Measurements from ENCODE around the gene ALDH3A1. TPM values are rescaled to one million over a fixed set of nuclear protein-coding genes. Genes with fewer than 3 reads are reported as not detected.

ALDH3A1 gene
- total RNA-seq, 3 donors from 2014 or later (not counting 1 experiment from before 2014, with no cell fraction given), result not detected

GRCh38 chr17:19720210-19720475 is 28.0 kb downstream of the ALDH3A1 start:
- Histone ChIP-seq H3K36me3 (ENCODE audit: control insufficient read depth, insufficient read depth, low read length) (no peaks in the 10 kb centered on the region), H3K4me1 (ENCODE audit: control insufficient read depth, insufficient read depth, low read length) (peaks cover 14% of the 10 kb centered on the region), H3K9me3 (ENCODE audit: control insufficient read depth, insufficient read depth, low read length) (no peaks in the 10 kb centered on the region), H3K27me3 (ENCODE audit: control insufficient read depth, insufficient read depth, low read length) (no peaks in the 10 kb centered on the region), H3K27ac (ENCODE audit: low read length) (no peak overlapping the region), H3K4me3 (ENCODE audit: low read length) (no peak overlapping the region)
- Mint-ChIP-seq H3K9me3 (no peaks in the 10 kb centered on the region), H3K27ac (no peak overlapping the region), H3K4me3 (no peak overlapping the region), H3K36me3 (no peaks in the 10 kb centered on the region), H3K27me3 (ENCODE audit: low read depth in 2 of 2) (no peaks in the 10 kb centered on the region), H3K4me1 (peaks cover 3 to 12% of the 10 kb centered on the region in 2 donors)
- no peak for TF ChIP-seq CTCF (IDR thresholded peaks at IDR 0.05)
- WGBS (ENCODE audit: insufficient coverage), result 81% methylated on average over 5 of the region's 5 CpGs
- intact Hi-C loops (cut with micrococcal nuclease), result no loop called here
- DNase-seq (no peak), ATAC-seq (no peak)

GRCh38 chr17:19719355-19720209 is 28.5 kb downstream of the ALDH3A1 start:
- ATAC-seq (no peak), DNase-seq (no peak)
- Mint-ChIP-seq H3K4me3 (no peak overlapping the region), H3K27me3 (ENCODE audit: low read depth in 2 of 2) (no peaks in the 10 kb centered on the region), H3K27ac (no peak overlapping the region), H3K9me3 (no peaks in the 10 kb centered on the region), H3K36me3 (no peaks in the 10 kb centered on the region), H3K4me1 (peaks cover 0 to 6% of the 10 kb centered on the region in 2 donors)
- no peak for TF ChIP-seq CTCF (IDR thresholded peaks at IDR 0.05)
- no peaks in the 10 kb centered on the region for H3K27me3 ChIP-seq (ENCODE audit: control insufficient read depth, insufficient read depth, low read length)
- no peak overlapping the region for H3K4me3 ChIP-seq (ENCODE audit: low read length)
- H3K36me3 ChIP-seq (ENCODE audit: control insufficient read depth, insufficient read depth, low read length), result no peaks in the 10 kb centered on the region
- no peaks in the 10 kb centered on the region for H3K9me3 ChIP-seq (ENCODE audit: control insufficient read depth, insufficient read depth, low read length)
- H3K27ac ChIP-seq (ENCODE audit: low read length), result no peak overlapping the region
- intact Hi-C loops (cut with micrococcal nuclease), result no loop called here
- peaks cover 9% of the 10 kb centered on the region for H3K4me1 ChIP-seq (ENCODE audit: control insufficient read depth, insufficient read depth, low read length)
- 90% methylated on average over 23 of the region's 23 CpGs for WGBS (ENCODE audit: insufficient coverage)

- no peaks in the 10 kb centered on the region for H3K9me3 ChIP-seq (ENCODE audit: control insufficient read depth, insufficient read depth, low read length)
- no peak overlapping the region for H3K27ac ChIP-seq (ENCODE audit: low read length)
- H3K27me3 Mint-ChIP-seq (ENCODE audit: low read depth in 2 of 2), result no peaks in the 10 kb centered on the region
- H3K27me3 ChIP-seq (ENCODE audit: control insufficient read depth, insufficient read depth, low read length), result no peaks in the 10 kb centered on the region
- H3K36me3 Mint-ChIP-seq, result no peaks in the 10 kb centered on the region
- H3K4me1 ChIP-seq (ENCODE audit: control insufficient read depth, insufficient read depth, low read length), result peaks cover 1% of the 10 kb centered on the region
- H3K4me3 Mint-ChIP-seq, result no peak overlapping the region
- no peaks in the 10 kb centered on the region for H3K9me3 Mint-ChIP-seq
- WGBS (ENCODE audit: insufficient coverage), result 88% methylated on average over 18 of the region's 18 CpGs
- TF ChIP-seq CTCF (IDR thresholded peaks at IDR 0.05), result no peak
- DNase-seq, result no peak
- H3K36me3 ChIP-seq (ENCODE audit: control insufficient read depth, insufficient read depth, low read length), result no peaks in the 10 kb centered on the region
- intact Hi-C loops (cut with micrococcal nuclease), result no loop called here
- no peak overlapping the region for H3K27ac Mint-ChIP-seq
- ATAC-seq, result no peak
- H3K4me1 Mint-ChIP-seq, result no peaks in the 10 kb centered on the region
- no peak overlapping the region for H3K4me3 ChIP-seq (ENCODE audit: low read length)
Measured at GRCh38 chr17:19718613-19719354, 29.3 kb downstream of the ALDH3A1 start.
